Measurements from ENCODE around the gene XXYLT1. TPM values are rescaled to one million over a fixed set of nuclear protein-coding genes. Genes with fewer than 3 reads are reported as not detected.
A peak's percentile ranks its signal among the peaks of the same experiment; 100 is the strongest.

Gene XXYLT1
- total and polyA plus RNA-seq, 9 of the 15 experiments (the other 6 are each of a cell fraction or from before 2014, with no cell fraction given) = 1.9 to 18.9 (median 15.0) TPM

- TF ChIP-seq ZBTB40 (IDR thresholded peaks at IDR 0.05) (no peak), ZBTB40 (CRISPR knock-in tag; IDR thresholded peaks at IDR 0.05) (no peak), SMAD4 (CRISPR knock-in tag; conservative IDR thresholded peaks at IDR 0.05) (peak; percentile 14; the same call in 1 of the 2 replicates), RBFOX2 (IDR thresholded peaks at IDR 0.05; ENCODE audit: low read depth, low read length) (peak; percentile 63; the same call in 1 of the 2 replicates), CTCF (IDR thresholded peaks at IDR 0.05 in 2 of 3, conservative IDR thresholded peaks at IDR 0.05 in 1 of 3; ENCODE audit: insufficient read depth in 2 of 3, low read depth in 1 of 3, low read length in 3 of 3) (no peak), POLR2G (IDR thresholded peaks at IDR 0.05; ENCODE audit: low read depth, low read length) (peak; percentile 47), NR4A1 (CRISPR knock-in tag; IDR thresholded peaks at IDR 0.05) (no peak), NR4A1 (tag; IDR thresholded peaks at IDR 0.05) (peak; percentile 60; the same call in 1 of the 2 replicates), ESRRB (CRISPR knock-in tag; IDR thresholded peaks at IDR 0.05; ENCODE audit: borderline replicate concordance) (no peak), PTTG1 (tag; IDR thresholded peaks at IDR 0.05; ENCODE audit: low read depth) (no peak), ZNF146 (CRISPR knock-in tag; IDR thresholded peaks at IDR 0.05; ENCODE audit: unreplicated experiment) (no peak), CHD4 (IDR thresholded peaks at IDR 0.05; ENCODE audit: insufficient read depth, insufficient replicate concordance, low read depth, low read length, poor library complexity, severe bottlenecking) (no peak), ZNF639 (CRISPR knock-in tag; conservative IDR thresholded peaks at IDR 0.05 in 1 of 2, IDR thresholded peaks at IDR 0.05 in 1 of 2) (no peak), ZNF408 (CRISPR knock-in tag; IDR thresholded peaks at IDR 0.05; ENCODE audit: low read depth) (no peak)
Observed at GRCh38 chr3:195179776-195180489, 91.0 kb downstream of the XXYLT1 start (continued).

Measured in K562 (cell line).